D721Med (cell line): ENCODE data around the gene PCYOX1L.

ENCODE experiments used
- DNase-seq: peaks from one replicate; pipeline ENCODE4 v3.0.0; 2011; ENCODE audit warnings: low spot score; ENCODE audit not compliant: insufficient read length
- FAIRE-seq: peaks from 2 replicates; lab custom pipeline; 2011; peaks lifted over from hg19 to GRCh38; lab: Jason Lieb, UNC
- TF ChIP-seq, protein P1 (sequence below): IDR thresholded peaks from 2 replicates; pipeline ENCODE4 v1.5.1; 2012; ENCODE audit warnings: mild to moderate bottlenecking, control low read depth; ENCODE audit not compliant: insufficient read depth; ENCODE audit errors: missing control alignments

Gene PCYOX1L, protein sequence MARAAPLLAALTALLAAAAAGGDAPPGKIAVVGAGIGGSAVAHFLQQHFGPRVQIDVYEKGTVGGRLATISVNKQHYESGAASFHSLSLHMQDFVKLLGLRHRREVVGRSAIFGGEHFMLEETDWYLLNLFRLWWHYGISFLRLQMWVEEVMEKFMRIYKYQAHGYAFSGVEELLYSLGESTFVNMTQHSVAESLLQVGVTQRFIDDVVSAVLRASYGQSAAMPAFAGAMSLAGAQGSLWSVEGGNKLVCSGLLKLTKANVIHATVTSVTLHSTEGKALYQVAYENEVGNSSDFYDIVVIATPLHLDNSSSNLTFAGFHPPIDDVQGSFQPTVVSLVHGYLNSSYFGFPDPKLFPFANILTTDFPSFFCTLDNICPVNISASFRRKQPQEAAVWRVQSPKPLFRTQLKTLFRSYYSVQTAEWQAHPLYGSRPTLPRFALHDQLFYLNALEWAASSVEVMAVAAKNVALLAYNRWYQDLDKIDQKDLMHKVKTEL

GRCh38 chr5:149357370-149358293, at the start of gene PCYOX1L:
TSS of gene PCYOX1L (plus strand) at chr5:149358046. CDS start at chr5:149358069, 23 bp downstream.
- DNase-seq (peak; percentile 80), FAIRE-seq (no peak)
- TF ChIP-seq, protein P1, sequence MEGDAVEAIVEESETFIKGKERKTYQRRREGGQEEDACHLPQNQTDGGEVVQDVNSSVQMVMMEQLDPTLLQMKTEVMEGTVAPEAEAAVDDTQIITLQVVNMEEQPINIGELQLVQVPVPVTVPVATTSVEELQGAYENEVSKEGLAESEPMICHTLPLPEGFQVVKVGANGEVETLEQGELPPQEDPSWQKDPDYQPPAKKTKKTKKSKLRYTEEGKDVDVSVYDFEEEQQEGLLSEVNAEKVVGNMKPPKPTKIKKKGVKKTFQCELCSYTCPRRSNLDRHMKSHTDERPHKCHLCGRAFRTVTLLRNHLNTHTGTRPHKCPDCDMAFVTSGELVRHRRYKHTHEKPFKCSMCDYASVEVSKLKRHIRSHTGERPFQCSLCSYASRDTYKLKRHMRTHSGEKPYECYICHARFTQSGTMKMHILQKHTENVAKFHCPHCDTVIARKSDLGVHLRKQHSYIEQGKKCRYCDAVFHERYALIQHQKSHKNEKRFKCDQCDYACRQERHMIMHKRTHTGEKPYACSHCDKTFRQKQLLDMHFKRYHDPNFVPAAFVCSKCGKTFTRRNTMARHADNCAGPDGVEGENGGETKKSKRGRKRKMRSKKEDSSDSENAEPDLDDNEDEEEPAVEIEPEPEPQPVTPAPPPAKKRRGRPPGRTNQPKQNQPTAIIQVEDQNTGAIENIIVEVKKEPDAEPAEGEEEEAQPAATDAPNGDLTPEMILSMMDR, result no peak

- DNase-seq, result no peak
- FAIRE-seq, result no peak
- TF ChIP-seq, protein P1, result no peak
These were observed 48.5 kb upstream of the PCYOX1L start for GRCh38 chr5:149309354-149309753.

- DNase-seq (no peak), FAIRE-seq (no peak)
- TF ChIP-seq, protein P1, result no peak
These were observed 47.4 kb upstream of the PCYOX1L start for GRCh38 chr5:149310488-149310887.

GRCh38 chr5:149310947-149311658, 46.7 kb upstream of the PCYOX1L start:
- FAIRE-seq (peak; percentile 74), DNase-seq (peak; percentile 83)
- TF ChIP-seq, protein P1, result peak; percentile 3

- DNase-seq, result no peak
- TF ChIP-seq, protein P1, result no peak
- FAIRE-seq, result no peak
These were observed 44.5 kb upstream of the PCYOX1L start for GRCh38 chr5:149313151-149313841.

GRCh38 chr5:149314571-149315111, 43.2 kb upstream of the PCYOX1L start:
- DNase-seq (no peak), FAIRE-seq (no peak)

More at GRCh38 chr5:149314571-149315111, 43.2 kb upstream of the PCYOX1L start:
- TF ChIP-seq, protein P1, result peak; percentile 21
